Peyer's patch (tissue), 4 donors: ENCODE data around the gene CFAP20DC.

Experiments used
- CTCF ChIP-seq, 6 experiments: fragments of 450-650 bp in 4 of 6; fragments of 200-600 bp in 2 of 6; sonication (generic) in 1 of 6; IDR thresholded peaks; one replicate each; pipeline ENCODE4 v1.5.1; 2017 to 2019; ENCODE audit warnings: antibody characterized with exemption in 6 of 6, mild to moderate bottlenecking in 3 of 6, moderate library complexity in 1 of 6
- POLR2A ChIP-seq, 2 donors: fragments of 450-650 bp; IDR thresholded peaks; one replicate each; pipeline ENCODE4 v1.5.1; 2017; ENCODE audit warnings: antibody characterized with exemption in 2 of 2, mild to moderate bottlenecking in 2 of 2, moderate library complexity in 2 of 2

- no peak for TF ChIP-seq CTCF (IDR thresholded peaks at IDR 0.05)
- TF ChIP-seq POLR2A (IDR thresholded peaks at IDR 0.05) = no peak
Observed at GRCh38 chr3:58824777-58825176, 225.0 kb downstream of the CFAP20DC start.
